WTC11 (cell line): ENCODE data around the gene TMEM97. TPM values are rescaled to one million over a fixed set of nuclear protein-coding genes. Genes with fewer than 3 reads are reported as not detected.

ENCODE experiments used
- ATAC-seq: fragments of 200-7000 bp; cut with Tn5 transposase; 2 replicates; pipeline ENCODE4 v1.10.0; 2021; ENCODE audit warnings: mild to moderate bottlenecking, moderate library complexity
- CTCF ChIA-PET: fragments of 300-600 bp; sonication (Branson Sonifier 250); formaldehyde crosslinking; loops from one replicate; lab custom pipeline; 2021; ENCODE audit warnings: antibody characterized with exemption; lab: Charles Lee
- POLR2A ChIA-PET: fragments of 350-600 bp; sonication (Branson Sonifier 250); formaldehyde crosslinking; loops from one replicate; lab custom pipeline; 2021; ENCODE audit warnings: antibody characterized with exemption; lab: Charles Lee
- DNase-seq: peaks from one replicate; pipeline ENCODE4 v3.0.0; 2021; ENCODE audit warnings: low spot score
- H3K27ac Mint-ChIP-seq: 2 replicates; pipeline ENCODE4 v1.8.0; 2021; ENCODE audit warnings: mixed read lengths
- H3K27me3 Mint-ChIP-seq: 2 replicates; pipeline ENCODE4 v1.8.0; 2021; ENCODE audit warnings: low read depth, mild to moderate bottlenecking, moderate library complexity, mixed read lengths
- H3K36me3 Mint-ChIP-seq: 2 replicates; pipeline ENCODE4 v1.8.0; 2021; ENCODE audit warnings: mixed read lengths
- H3K4me1 Mint-ChIP-seq: 2 replicates; pipeline ENCODE4 v1.8.0; 2022; ENCODE audit warnings: mixed read lengths
- H3K4me3 Mint-ChIP-seq: 2 replicates; pipeline ENCODE4 v1.8.0; 2021; ENCODE audit warnings: mild to moderate bottlenecking, moderate library complexity, mixed read lengths
- H3K9me3 Mint-ChIP-seq: 2 replicates; pipeline ENCODE4 v1.8.0; 2021; ENCODE audit warnings: mixed read lengths
- ARID4B ChIP-seq: sonication (generic); formaldehyde crosslinking; IDR thresholded peaks from 2 replicates; pipeline ENCODE4 v1.8.0; 2023; ENCODE audit warnings: missing genetic modification reagents, mild to moderate bottlenecking, borderline replicate concordance
- ATF1 ChIP-seq: sonication (generic); formaldehyde crosslinking; IDR thresholded peaks from 2 replicates; pipeline ENCODE4 v1.8.1; 2023; ENCODE audit warnings: mild to moderate bottlenecking, moderate library complexity, missing genetic modification reagents
- ATF3 ChIP-seq: sonication (generic); formaldehyde crosslinking; conservative IDR thresholded peaks from 2 replicates; pipeline ENCODE4 v1.8.1; 2022; ENCODE audit warnings: mild to moderate bottlenecking, missing genetic modification reagents
- ATF6 ChIP-seq: sonication (generic); formaldehyde crosslinking; IDR thresholded peaks from 2 replicates; pipeline ENCODE4 v1.8.1; 2023; ENCODE audit warnings: mild to moderate bottlenecking, missing genetic modification reagents
- CBFB ChIP-seq: sonication (generic); formaldehyde crosslinking; IDR thresholded peaks from 2 replicates; pipeline ENCODE4 v1.8.1; 2022; ENCODE audit warnings: mild to moderate bottlenecking, low read depth, missing genetic modification reagents
- CREB1 ChIP-seq: sonication (generic); formaldehyde crosslinking; IDR thresholded peaks from 2 replicates; pipeline ENCODE4 v1.8.0; 2023; ENCODE audit warnings: mild to moderate bottlenecking, missing genetic modification reagents
- E2F1 ChIP-seq: sonication (generic); formaldehyde crosslinking; IDR thresholded peaks from 2 replicates; pipeline ENCODE4 v1.8.0; 2022; ENCODE audit warnings: mild to moderate bottlenecking, missing genetic modification reagents
- E2F5 ChIP-seq: sonication (generic); formaldehyde crosslinking; IDR thresholded peaks from 2 replicates; pipeline ENCODE4 v1.8.1; 2022; ENCODE audit warnings: mild to moderate bottlenecking, moderate library complexity, missing genetic modification reagents
- ELF4 ChIP-seq: sonication (generic); formaldehyde crosslinking; IDR thresholded peaks from 2 replicates; pipeline ENCODE4 v1.8.1; 2022; ENCODE audit warnings: low read depth, mild to moderate bottlenecking, moderate library complexity, missing genetic modification reagents
- FOXP1 ChIP-seq: sonication (generic); formaldehyde crosslinking; IDR thresholded peaks from 2 replicates; pipeline ENCODE4 v1.8.0; 2022; ENCODE audit warnings: missing genetic modification reagents, mild to moderate bottlenecking, moderate library complexity, borderline replicate concordance
- GABPB1 ChIP-seq: sonication (generic); formaldehyde crosslinking; IDR thresholded peaks from 2 replicates; pipeline ENCODE4 v1.8.1; 2023; ENCODE audit warnings: mild to moderate bottlenecking, missing genetic modification reagents
- GTF2I ChIP-seq: fragments of 250-450 bp; sonication (Bioruptor Pico); conservative IDR thresholded peaks from 2 replicates; pipeline ENCODE4 v1.4.0; 2021; ENCODE audit warnings: mild to moderate bottlenecking
- HMGXB4 ChIP-seq: sonication (generic); formaldehyde crosslinking; IDR thresholded peaks from 2 replicates; pipeline ENCODE4 v1.8.1; 2023; ENCODE audit warnings: mild to moderate bottlenecking, moderate library complexity, missing genetic modification reagents
- KAT7 ChIP-seq: sonication (generic); formaldehyde crosslinking; IDR thresholded peaks from 2 replicates; pipeline ENCODE4 v1.8.1; 2023; ENCODE audit warnings: missing genetic modification reagents, mild to moderate bottlenecking, borderline replicate concordance
- MAX ChIP-seq: sonication (generic); formaldehyde crosslinking; IDR thresholded peaks from 2 replicates; pipeline ENCODE4 v1.8.0; 2022; ENCODE audit warnings: mild to moderate bottlenecking, missing genetic modification reagents
- NFYB ChIP-seq: sonication (generic); formaldehyde crosslinking; conservative IDR thresholded peaks from 2 replicates; pipeline ENCODE4 v1.8.0; 2022; ENCODE audit warnings: low read depth, missing genetic modification reagents
- NR3C1 ChIP-seq: sonication (generic); formaldehyde crosslinking; conservative IDR thresholded peaks from 2 replicates; pipeline ENCODE4 v1.8.1; 2023; ENCODE audit warnings: low read depth, mild to moderate bottlenecking, missing genetic modification reagents
- SMAD3 ChIP-seq: sonication (generic); formaldehyde crosslinking; IDR thresholded peaks from 2 replicates; pipeline ENCODE4 v1.8.0; 2022; ENCODE audit warnings: missing genetic modification reagents, mild to moderate bottlenecking, borderline replicate concordance
- SMAD4 ChIP-seq: sonication (generic); formaldehyde crosslinking; IDR thresholded peaks from 2 replicates; pipeline ENCODE4 v1.8.0; 2022; ENCODE audit warnings: mild to moderate bottlenecking, missing genetic modification reagents
- TEAD1 ChIP-seq: sonication (generic); formaldehyde crosslinking; IDR thresholded peaks from 2 replicates; pipeline ENCODE4 v1.8.0; 2022; ENCODE audit warnings: mild to moderate bottlenecking, missing genetic modification reagents
- TP53 ChIP-seq: sonication (generic); formaldehyde crosslinking; IDR thresholded peaks from 2 replicates; pipeline ENCODE4 v1.8.1; 2023; ENCODE audit warnings: mild to moderate bottlenecking, missing genetic modification reagents
- USF2 ChIP-seq: sonication (generic); formaldehyde crosslinking; IDR thresholded peaks from 2 replicates; pipeline ENCODE4 v1.8.1; 2023; ENCODE audit warnings: mild to moderate bottlenecking, missing genetic modification reagents, moderate library complexity
- ZNF121 ChIP-seq: sonication (generic); formaldehyde crosslinking; IDR thresholded peaks from 2 replicates; pipeline ENCODE4 v1.8.0; 2023; ENCODE audit warnings: missing genetic modification reagents
- ZNF416 ChIP-seq: fragments of 250-450 bp; sonication (Bioruptor Pico); IDR thresholded peaks from 2 replicates; pipeline ENCODE4 v1.9.0; 2021; ENCODE audit warnings: mild to moderate bottlenecking, inconsistent platforms
- total RNA-seq: library from RNA; stranded (reverse); gene quantifications from 3 replicates; pipeline ENCODE4 v1.2.3, GENCODE V29; 2021

Gene TMEM97
- total RNA-seq, 1 experiment from 2014 or later, result 68.0 TPM

GRCh38 chr17:28364665-28365363, 45.8 kb downstream of the TMEM97 start, which contains the start of gene SEBOX:
Gene SEBOX (minus strand): TSS chr17:28365199. CDS start chr17:28365151, 48 bp downstream.
- ATAC-seq (no peak), DNase-seq (no peak)
- Mint-ChIP-seq H3K27me3 (no peaks in the 10 kb centered on the region), H3K4me3 (no peak within 1 kb of the TSS), H3K36me3 (peaks cover 18% of the 10 kb centered on the region), H3K27ac (no peak within 1 kb of the TSS), H3K4me1 (peaks cover 2% of the 10 kb centered on the region; the same call in 1 of the 2 replicates), H3K9me3 (no peaks in the 10 kb centered on the region)
- ChIA-PET POLR2A (no interaction called here), CTCF (interaction anchor here (2.0 to 2.5 kb wide), 2 partner anchors 7 to 52 kb away, joined by 7 to 16 read pairs; partner anchors contain the start of gene POLDIP2)
- TF ChIP-seq FOXP1 (no peak), TEAD1 (CRISPR knock-in tag) (no peak), E2F5 (CRISPR knock-in tag) (no peak), ARID4B (no peak), KAT7 (no peak), NFYB (CRISPR knock-in tag) (no peak), ATF6 (no peak), HMGXB4 (CRISPR knock-in tag) (no peak), USF2 (no peak), ELF4 (no peak), NR3C1 (CRISPR knock-in tag) (no peak), GABPB1 (no peak), ZNF416 (CRISPR knock-in tag) (no peak), GTF2I (CRISPR knock-in tag) (no peak), SMAD3 (CRISPR knock-in tag) (no peak)

GRCh38 chr17:28365487-28365886, 46.5 kb downstream of the TMEM97 start:
- no peak for DNase-seq
- Mint-ChIP-seq H3K4me3 (no peak overlapping the region), H3K4me1 (peaks cover 9% of the 10 kb centered on the region), H3K36me3 (peaks cover 13% of the 10 kb centered on the region), H3K27me3 (no peaks in the 10 kb centered on the region; the same call in 1 of the 2 replicates), H3K9me3 (no peaks in the 10 kb centered on the region), H3K27ac (no peak overlapping the region)
- ChIA-PET CTCF (interaction anchor here (2.0 to 2.5 kb wide), 2 partner anchors 8 to 51 kb away, joined by 7 to 16 read pairs; partner anchors contain the start of gene POLDIP2), POLR2A (no interaction called here)
- ATAC-seq, result no peak
- TF ChIP-seq NR3C1 (CRISPR knock-in tag), result no peak
- no peak for TF ChIP-seq ZNF121
- no peak for TF ChIP-seq SMAD4
- no peak for TF ChIP-seq TP53 (CRISPR knock-in tag)
- no peak for TF ChIP-seq E2F1
- TF ChIP-seq MAX, result no peak
- TF ChIP-seq CREB1 (CRISPR knock-in tag), result no peak
- no peak for TF ChIP-seq CBFB
- no peak for TF ChIP-seq ATF1 (CRISPR knock-in tag)
- TF ChIP-seq ATF3, result no peak
